Superior temporal gyrus (tissue), 1 donor: ENCODE data around the gene LMTK3.
"Not testable (repeated sequence)": the region's sequence is repeated elsewhere in the genome, so short reads cannot be mapped to it uniquely, and the experiment has no call there.

Experiments used
- DNase-seq: peaks from one replicate; pipeline ENCODE4 v3.0.0-alpha.2; 2016; ENCODE audit errors: extremely low spot score

LMTK3 gene

DNA sequence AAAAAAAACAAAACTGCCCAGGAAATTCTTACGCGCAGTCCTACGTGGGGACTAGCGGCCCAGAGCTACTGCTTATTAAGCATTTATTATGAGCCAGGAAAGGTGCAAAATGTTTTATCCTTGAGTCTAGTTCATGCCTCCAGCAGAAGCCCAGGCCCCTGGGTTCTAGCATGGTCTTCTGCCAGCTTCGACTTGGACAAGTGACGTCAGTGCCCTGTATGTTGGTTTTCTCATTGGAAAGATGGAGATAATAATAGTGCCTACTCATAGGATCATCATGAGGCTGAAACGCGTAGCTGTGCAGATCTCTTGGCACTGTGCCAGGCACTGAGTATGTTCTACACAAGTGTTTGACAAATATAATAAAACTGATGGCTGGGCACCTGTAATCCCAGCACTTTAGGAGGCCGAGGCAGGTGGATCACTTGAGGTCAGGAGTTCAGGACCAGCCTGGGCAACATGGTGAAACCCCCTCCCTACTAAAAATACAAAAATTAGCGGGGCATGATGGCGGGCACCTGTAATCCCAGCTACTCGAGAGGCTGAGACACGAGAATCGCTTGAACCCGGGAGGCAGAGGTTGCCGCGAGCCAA lies 28.0 kb upstream of the LMTK3 start:
- DNase-seq = peak; percentile 25

DNA sequence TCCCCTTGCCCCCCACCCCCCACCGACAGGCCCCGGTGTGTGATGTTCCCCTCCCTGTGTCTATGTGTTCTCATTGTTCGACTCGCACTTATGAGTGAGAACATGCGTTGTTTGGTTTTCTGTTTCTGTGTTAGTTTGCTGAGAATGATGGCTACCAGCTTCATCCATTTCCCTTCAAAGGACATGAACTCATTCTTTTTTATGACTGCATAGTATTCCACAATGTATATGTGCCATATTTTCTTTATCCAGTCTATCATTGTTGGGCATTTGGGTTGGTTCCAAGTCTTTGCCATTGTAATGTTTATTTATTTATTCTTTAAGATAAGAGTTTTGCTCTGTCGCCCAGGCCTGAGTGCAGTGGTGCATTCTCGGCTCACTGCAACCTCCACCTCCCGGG lies 26.4 kb upstream of the LMTK3 start:
- DNase-seq = not testable (repeated sequence)

GRCh38 chr19:48537541-48537940 lies 25.9 kb upstream of the LMTK3 start:
- DNase-seq = no peak

DNA sequence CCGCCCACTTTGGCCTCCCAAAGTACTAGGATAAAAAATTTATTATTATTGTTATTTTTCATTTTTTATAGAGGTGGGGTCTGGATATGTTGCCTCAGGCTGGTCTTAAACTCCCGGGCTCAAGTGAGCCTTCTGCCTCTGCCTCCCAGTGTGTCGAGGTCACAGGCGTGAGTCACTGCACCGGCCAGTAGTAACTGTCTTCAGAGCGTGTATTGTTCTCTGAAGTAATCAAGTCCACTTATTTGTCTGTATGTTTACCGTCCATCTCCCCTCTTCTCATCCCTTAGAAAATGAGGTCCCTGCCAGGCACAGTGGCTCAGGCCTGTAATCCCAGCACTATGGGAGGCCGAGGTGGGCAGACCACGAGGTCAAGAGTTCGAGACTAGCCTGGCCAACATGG lies 22.1 kb upstream of the LMTK3 start:
- DNase-seq = no peak

GRCh38 chr19:48530770-48531169 lies 19.1 kb upstream of the LMTK3 start:
- DNase-seq = no peak

- no peak for DNase-seq
Observed at GRCh38 chr19:48530066-48530720, 18.6 kb upstream of the LMTK3 start.

DNA sequence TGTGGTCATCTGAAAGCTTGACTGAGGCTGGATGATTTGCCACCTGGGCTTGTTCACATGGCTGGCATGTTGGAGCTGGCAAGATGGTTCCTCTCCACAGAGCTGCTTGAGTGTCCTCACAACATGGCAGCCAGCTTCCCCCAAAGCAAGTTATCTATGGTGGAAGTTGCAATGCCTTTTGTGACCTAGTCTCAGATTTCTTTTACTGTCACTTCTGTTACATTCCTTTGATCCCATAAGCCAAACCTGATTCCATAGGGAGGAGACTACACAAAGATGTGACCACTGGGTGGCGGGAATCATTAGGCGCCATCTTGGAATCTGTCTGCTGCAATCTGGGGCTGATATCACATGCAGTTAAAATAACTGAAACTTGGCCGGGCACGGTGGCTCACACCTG lies 17.5 kb upstream of the LMTK3 start:
- DNase-seq = no peak

DNA sequence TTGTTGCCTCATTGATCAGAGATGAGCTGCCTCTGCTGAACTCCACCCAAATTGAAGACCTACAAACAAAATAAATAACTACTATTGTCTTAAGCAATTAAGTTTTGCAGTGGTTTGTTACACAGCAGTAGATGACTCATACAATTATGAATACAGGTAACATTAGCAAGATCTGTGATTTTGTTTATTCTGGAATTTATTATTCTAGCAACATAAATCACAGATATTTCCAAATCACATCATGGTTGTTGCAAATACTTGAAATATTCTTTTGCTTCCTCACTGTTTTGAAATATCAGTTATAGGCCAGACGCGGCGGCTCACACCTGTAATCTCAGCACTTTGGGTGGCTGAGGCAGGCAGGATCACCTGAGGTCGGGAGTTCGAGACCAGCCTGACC lies 13.1 kb upstream of the LMTK3 start:
- DNase-seq = no peak

DNA sequence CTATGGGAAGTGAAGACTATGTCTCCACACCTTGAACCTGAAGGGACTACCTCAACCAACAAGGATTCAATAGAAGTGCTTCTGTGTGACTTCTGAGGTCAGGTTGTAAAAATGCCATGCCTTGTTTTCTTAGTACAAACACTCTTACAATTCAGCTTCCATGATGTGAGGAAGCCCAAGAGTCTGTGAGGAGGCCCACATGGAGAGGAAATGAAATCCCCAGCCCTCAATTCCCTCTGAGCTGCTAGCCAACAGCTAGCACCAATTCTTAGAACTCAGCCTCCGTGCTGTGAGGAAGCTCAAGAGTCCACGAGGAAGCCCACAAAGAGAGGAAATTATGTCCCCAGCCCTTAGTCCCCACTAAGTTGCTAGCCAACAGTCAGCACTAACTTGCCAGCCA lies 12.6 kb upstream of the LMTK3 start:
- no peak for DNase-seq

GRCh38 chr19:48520134-48520533 lies 8.5 kb upstream of the LMTK3 start:
- DNase-seq = no peak

GRCh38 chr19:48519426-48519825 lies 7.8 kb upstream of the LMTK3 start:
- DNase-seq = not testable (repeated sequence)

GRCh38 chr19:48518207-48518606 lies 6.6 kb upstream of the LMTK3 start:
- no peak for DNase-seq

DNA sequence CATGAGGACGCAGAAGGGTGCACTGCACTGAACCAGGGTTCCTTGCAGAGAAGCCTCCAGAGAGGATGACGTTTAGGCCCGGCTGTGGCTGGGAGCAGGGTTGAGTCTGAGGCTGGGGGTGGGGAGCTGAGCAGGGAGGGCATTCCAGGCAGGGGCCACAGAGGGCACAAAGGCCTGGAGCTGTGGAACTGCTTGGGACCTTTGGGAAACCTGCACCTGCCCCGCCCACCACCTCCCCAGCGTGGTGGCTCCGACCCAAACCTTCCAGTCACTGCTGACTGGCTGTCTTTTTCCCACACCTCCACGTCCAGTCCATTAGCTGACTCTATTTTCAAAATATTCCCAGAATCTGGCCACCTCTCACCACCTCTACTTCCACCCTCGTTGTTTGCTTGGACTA lies 4.9 kb upstream of the LMTK3 start:
- DNase-seq = no peak

DNA sequence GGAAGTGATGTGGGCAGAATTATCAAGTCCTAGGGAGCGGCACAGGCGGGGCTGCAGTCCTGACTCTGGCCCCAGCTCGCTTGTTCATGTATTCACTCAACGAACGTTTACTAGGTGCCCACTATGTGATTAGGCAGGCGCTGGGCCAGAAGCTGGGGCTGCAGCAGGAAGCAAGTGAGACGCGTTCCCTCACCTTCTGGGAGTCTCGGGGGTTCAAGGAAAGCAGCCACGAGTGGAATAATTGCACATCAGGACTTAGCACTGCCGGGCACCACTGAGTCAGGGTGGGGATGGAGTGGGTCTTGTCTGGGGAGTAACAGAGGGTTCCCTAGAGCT lies 2.5 kb upstream of the LMTK3 start:
- DNase-seq = no peak

GRCh38 chr19:48513289-48514122 lies 1.9 kb upstream of the LMTK3 start:
- DNase-seq = peak; percentile 93

- no peak for DNase-seq
Observed at GRCh38 chr19:48512504-48513288, 1.1 kb upstream of the LMTK3 start.

GRCh38 chr19:48511321-48511731 lies 309 bp downstream of the LMTK3 start:
- DNase-seq = no peak

- DNase-seq = peak; percentile 92
Observed at GRCh38 chr19:48510421-48511268, 990 bp downstream of the LMTK3 start.

- peak; percentile 75 for DNase-seq
Observed at GRCh38 chr19:48509467-48510194, 2.0 kb downstream of the LMTK3 start.

- no peak for DNase-seq
Observed at GRCh38 chr19:48508729-48509411, 2.8 kb downstream of the LMTK3 start.
